Mucosa of stomach (tissue), 1 donor: ENCODE measurements around the gene DCDC2B.
"Not testable (repeated sequence)": the region's sequence is repeated elsewhere in the genome, so short reads cannot be mapped to it uniquely, and the experiment has no call there.

Source experiments
- H3K27me3 ChIP-seq: one replicate; pipeline ENCODE4 v1.7.0; 2013; ENCODE audit warnings: mild to moderate bottlenecking, low read length; ENCODE audit not compliant: control insufficient read depth, insufficient read depth
- H3K36me3 ChIP-seq: one replicate; pipeline ENCODE4 v1.7.0; 2013; ENCODE audit warnings: low read length; ENCODE audit not compliant: control insufficient read depth, insufficient read depth
- H3K4me1 ChIP-seq: one replicate; pipeline ENCODE4 v1.7.0; 2013; ENCODE audit warnings: mild to moderate bottlenecking, low read length; ENCODE audit not compliant: control insufficient read depth, insufficient read depth
- H3K4me3 ChIP-seq: one replicate; pipeline ENCODE4 v1.7.0; 2013; ENCODE audit warnings: low read length
- H3K9ac ChIP-seq: one replicate; pipeline ENCODE4 v1.7.0; 2013; ENCODE audit warnings: mild to moderate bottlenecking, low read length, moderate library complexity
- H3K9me3 ChIP-seq: one replicate; pipeline ENCODE4 v1.7.0; 2013; ENCODE audit warnings: mild to moderate bottlenecking, low read length, moderate library complexity; ENCODE audit not compliant: control insufficient read depth
- donor health status: Pancreatic carcinoma.

Gene DCDC2B

DNA sequence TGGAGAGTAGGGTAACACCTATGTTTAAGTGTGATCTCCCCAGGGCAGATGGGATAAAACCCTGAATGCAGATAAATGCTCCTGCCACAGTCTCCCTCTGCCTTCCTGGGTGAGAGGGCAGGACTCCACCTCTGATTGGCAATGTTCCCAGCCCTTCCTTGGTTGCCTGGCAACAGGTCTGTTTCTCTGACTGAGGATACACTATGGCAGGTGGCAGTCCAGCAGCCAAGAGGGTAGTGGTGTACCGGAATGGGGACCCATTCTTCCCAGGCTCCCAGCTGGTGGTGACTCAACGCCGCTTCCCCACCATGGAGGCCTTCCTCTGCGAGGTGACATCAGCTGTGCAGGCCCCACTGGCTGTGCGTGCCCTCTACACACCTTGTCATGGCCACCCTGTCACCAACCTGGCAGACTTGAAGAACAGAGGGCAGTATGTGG lies at the start of gene DCDC2B:
Gene DCDC2B (plus strand): TSS at position 199 of the 438 bp plus-strand sequence. CDS start 5 bp downstream, at position 204.
- H3K27me3 ChIP-seq: no peaks in the 10 kb centered on the region
- H3K36me3 ChIP-seq: no peaks in the 10 kb centered on the region
- no peaks in the 10 kb centered on the region for H3K9me3 ChIP-seq
- H3K4me3 ChIP-seq: no peak within 1 kb of the TSS
- peaks cover 31% of the 10 kb centered on the region for H3K4me1 ChIP-seq
- no peak within 1 kb of the TSS for H3K9ac ChIP-seq

DNA sequence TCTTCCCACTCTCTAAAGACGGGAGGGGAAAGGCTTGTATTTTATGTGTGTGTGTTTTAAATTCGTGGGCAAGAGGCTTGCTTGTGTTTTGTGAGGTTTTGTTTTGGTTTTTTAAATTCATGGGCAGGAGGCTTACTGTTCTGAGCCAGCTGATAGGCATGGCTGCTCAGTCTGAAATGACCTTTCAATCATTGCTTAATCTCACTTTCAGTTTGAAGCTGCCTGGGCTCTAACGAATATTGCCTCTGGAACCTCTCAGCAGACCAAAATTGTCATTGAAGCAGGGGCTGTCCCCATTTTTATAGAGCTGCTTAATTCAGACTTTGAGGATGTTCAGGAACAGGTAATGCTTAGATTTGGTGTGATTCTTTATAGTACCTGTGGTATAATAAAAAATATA lies 49.7 kb upstream of the DCDC2B start:
- Histone ChIP-seq H3K4me3 (no peak overlapping the region), H3K27me3 (no peaks in the 10 kb centered on the region), H3K36me3 (peaks cover 8% of the 10 kb centered on the region), H3K9ac (no peak overlapping the region), H3K9me3 (no peaks in the 10 kb centered on the region), H3K4me1 (peaks cover 5% of the 10 kb centered on the region)

DNA sequence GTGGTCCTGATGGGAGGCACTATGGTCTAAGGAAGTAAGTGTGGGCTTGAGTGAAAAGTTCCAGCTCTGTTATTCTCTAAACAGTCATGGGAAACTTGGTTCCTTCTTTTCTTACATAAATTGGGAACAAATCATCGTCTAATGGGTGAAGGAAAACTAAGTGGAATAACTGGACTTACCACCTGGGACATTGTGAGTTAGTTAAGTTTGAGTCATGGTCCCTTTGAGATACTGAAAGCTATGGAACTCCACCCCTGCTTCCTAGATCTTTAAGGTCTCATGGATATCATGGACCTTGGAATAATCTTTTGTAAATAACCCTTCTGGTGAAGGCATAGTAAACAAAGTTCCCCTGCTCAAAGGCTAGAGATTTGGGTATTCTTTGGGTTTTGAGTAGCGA lies 45.5 kb upstream of the DCDC2B start:
- Histone ChIP-seq H3K4me1 (peaks cover 5% of the 10 kb centered on the region), H3K27me3 (no peaks in the 10 kb centered on the region), H3K36me3 (peaks cover 12% of the 10 kb centered on the region), H3K4me3 (no peak overlapping the region), H3K9ac (no peak overlapping the region), H3K9me3 (no peaks in the 10 kb centered on the region)

DNA sequence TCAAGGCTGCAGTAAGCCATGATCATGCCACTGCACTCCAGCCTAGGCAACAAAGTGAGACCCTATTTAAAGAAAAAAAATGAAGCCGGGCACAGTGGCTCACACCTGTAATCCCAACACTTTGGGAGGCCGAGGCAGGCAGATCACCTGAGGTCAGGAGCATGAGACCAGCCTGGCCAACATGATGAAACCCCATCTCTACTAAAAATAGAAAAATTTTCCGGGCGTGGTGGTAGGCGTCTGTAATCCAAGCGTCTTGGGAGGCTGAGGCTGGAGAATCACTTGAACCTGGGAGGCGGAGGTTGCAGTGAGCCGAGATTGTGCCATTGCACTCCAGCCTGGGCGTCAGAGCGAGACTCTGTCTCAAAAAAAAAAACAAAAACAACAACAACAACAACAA lies 43.3 kb upstream of the DCDC2B start:
- not testable (repeated sequence) for H3K4me1 ChIP-seq, H3K4me3 ChIP-seq, H3K9me3 ChIP-seq, H3K9ac ChIP-seq, H3K27me3 ChIP-seq
- peaks cover 22% of the 10 kb centered on the region for H3K36me3 ChIP-seq

DNA sequence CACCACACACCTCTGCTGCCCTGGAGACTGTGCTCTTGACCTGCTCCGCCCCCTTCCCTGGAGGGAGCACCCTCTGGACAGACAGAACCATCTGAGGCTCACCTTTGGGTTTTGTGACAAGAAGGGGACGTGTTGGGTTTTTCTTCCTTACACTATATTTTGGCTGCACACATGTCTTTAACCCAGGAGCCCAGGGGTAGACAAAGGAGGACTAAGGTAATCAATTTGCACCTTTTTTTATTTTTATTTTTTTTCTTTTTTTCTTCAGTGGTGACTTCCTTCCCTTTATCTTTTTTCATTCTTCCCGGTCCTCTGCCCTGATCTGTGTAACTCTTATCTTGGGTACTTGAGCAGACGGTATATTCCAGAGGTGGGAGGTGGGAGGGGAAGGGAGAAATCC lies 37.9 kb upstream of the DCDC2B start:
- Histone ChIP-seq H3K9me3 (no peaks in the 10 kb centered on the region), H3K27me3 (no peaks in the 10 kb centered on the region), H3K36me3 (peaks cover 17% of the 10 kb centered on the region), H3K4me1 (no peaks in the 10 kb centered on the region), H3K9ac (no peak overlapping the region), H3K4me3 (no peak overlapping the region)

DNA sequence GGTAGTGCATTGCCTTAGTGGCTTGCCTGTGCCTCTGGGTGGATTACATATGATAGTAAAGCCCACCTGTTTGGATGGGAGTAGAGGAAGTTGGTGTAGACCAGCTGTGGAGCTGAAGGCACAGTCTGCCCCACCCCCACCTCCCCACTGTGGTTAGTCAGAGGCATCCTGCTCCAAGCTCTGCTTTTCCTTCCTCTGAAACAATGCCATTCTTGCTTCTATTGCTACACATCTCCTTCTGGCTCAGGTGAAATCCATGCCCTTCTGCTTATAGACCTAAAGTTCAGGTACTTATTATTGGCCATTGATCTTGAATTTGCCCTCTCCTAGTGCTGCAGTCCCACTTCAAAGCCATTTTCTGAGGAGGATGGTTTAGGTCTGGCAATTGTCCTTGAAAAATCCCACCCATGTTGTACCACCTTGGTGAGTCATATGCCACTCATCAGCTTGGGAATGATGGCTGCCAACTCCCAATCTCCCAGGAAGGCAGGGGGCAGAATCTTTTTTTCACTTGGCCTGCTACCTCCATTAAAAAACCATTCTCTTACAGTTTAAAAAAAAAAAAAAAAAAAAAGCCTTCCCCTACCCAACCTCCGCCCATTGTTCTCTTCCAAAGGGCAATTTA lies 36.2 kb upstream of the DCDC2B start:
- Histone ChIP-seq H3K4me1 (no peaks in the 10 kb centered on the region), H3K27me3 (no peaks in the 10 kb centered on the region), H3K9ac (no peak overlapping the region), H3K4me3 (no peak overlapping the region), H3K9me3 (no peaks in the 10 kb centered on the region), H3K36me3 (peaks cover 13% of the 10 kb centered on the region)

DNA sequence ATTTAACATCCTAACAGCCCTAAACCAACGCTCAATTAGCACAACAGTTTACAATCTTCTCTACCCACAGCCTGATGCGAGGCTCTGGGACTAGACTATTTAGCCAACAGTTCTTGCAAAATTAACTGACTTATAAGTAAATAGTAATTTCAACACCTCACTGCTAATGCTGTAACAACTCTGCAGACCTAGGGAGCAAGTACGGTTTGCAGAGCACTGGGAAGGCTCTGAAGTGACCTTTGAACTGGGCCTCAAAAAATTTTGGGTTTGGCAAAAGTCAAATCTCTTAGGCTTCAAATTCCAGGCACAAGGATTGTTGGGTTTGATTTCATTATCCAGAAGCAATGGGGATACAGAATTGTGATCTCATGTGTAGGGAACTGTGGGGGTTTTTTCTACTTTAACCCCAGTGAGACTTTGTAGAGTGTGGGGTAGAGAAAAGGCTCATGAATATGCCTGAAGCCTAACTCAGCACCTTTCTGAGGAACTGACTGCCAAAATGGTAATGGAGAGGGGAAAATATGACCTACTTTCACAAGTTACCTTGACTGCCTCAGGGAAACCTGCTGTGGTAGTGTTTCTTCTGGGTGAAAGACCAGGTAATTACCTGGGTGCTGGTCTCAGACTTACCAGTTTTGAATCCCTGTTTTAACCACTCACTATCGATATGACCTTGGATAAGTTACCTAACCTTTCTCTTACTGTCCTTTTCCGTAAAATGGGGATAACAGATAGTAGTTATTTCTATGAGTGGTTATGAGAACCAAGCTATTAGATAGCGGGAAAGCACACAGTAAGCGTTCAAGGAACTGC lies 30.3 kb upstream of the DCDC2B start:
- Histone ChIP-seq H3K4me3 (peak overlapping the region; percentile 61), H3K9me3 (no peaks in the 10 kb centered on the region), H3K36me3 (no peaks in the 10 kb centered on the region), H3K4me1 (peaks cover 26% of the 10 kb centered on the region), H3K27me3 (no peaks in the 10 kb centered on the region), H3K9ac (peak overlapping the region; percentile 93)

DNA sequence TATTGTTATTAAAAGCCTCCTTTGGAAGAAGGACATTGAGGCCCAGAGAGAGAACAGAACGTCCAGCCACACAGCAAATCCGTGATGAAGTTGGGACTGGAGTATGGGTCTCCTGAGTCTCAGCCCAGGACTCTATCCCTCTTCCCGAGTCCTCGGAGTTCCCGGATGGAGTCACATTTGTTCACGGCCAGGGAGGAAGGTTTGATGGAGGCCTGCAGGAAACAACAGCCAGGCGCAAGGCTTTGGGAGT lies 29.8 kb upstream of the DCDC2B start:
- no peaks in the 10 kb centered on the region for H3K36me3 ChIP-seq
- peak overlapping the region; percentile 93 for H3K9ac ChIP-seq
- H3K27me3 ChIP-seq: no peaks in the 10 kb centered on the region
- H3K4me1 ChIP-seq: peaks cover 26% of the 10 kb centered on the region
- H3K4me3 ChIP-seq: peak overlapping the region; percentile 61
- no peaks in the 10 kb centered on the region for H3K9me3 ChIP-seq

DNA sequence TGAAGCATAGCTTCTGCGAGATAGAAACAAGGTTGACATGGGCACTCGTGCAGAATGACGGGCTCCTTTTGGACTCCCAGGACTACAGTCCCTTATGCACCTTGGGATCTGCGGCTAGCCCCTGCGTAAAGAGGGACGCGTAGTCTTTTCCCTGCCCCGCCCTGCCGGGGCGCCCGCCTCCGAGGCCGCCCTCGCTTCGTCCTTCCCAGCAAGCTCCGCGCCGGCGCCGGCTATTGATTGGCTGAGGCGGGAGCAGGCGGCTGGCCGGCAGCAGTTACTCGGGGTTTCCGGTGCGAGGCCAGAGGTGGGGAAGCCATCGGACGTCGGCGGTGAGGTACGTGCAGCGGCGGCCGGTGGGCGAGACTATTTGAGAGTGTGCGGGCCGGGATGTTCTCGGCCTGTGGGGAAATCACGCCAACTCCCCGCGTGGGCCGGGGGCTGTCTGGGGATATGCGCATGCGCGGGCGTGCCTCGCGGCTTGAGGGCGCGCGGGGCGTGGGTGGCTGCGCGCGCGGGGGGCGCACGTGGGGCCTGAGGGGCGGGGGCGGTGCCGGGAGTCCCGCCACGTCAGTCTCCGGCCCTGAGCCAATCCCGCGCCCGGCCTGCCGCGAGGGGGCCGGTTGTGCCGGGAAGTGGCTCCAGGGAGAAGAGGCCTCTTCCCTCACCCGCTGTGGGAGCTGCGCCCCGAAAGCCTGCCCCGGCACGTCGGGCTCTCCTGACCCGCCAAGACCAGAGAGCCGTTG lies 29.3 kb upstream of the DCDC2B start, which contains the start of gene TXLNA:
Gene TXLNA (plus strand): TSS at position 233 of the 743 bp plus-strand sequence. CDS start 671 bp downstream, outside the sequence.
- Histone ChIP-seq H3K27me3 (no peaks in the 10 kb centered on the region), H3K4me1 (peaks cover 26% of the 10 kb centered on the region), H3K9me3 (no peaks in the 10 kb centered on the region), H3K9ac (peak within 1 kb of the TSS; percentile 93), H3K4me3 (peak within 1 kb of the TSS; percentile 61), H3K36me3 (no peaks in the 10 kb centered on the region)

DNA sequence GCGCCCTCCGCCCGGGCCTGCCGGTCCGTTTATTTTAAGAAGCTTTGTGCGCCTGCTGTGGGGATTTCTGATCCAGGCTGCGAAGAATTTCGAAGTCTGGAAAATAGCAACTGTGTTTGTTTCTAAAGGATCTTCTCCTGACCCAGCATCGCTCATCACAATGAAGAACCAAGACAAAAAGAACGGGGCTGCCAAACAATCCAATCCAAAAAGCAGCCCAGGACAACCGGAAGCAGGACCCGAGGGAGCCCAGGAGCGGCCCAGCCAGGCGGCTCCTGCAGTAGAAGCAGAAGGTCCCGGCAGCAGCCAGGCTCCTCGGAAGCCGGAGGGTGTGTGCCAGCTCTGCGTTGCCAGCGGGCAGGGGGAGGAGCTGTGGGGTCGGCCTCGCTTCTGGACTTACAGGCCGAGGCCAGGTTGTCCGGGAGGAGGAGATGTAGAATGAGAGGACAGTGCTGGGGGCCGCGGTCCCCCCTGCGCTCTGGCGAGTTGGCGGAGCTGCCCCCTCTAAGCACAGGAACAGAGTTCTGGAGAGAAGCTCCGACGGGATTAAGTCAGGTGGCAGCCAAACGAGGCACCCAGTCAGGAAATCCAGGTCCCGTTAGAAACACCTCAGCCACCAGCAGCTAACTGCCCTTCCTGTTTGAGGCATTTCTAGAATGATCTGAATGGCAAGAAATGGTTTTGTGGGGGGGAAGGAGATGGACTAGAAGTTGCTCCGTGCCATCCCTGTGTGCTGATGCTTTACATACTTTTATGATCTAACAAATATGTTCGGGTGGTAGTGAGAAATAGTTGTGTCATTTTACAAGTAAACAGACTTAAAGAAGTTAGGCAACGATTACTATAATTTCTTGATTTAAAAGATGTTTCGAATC lies 28.5 kb upstream of the DCDC2B start:
- Histone ChIP-seq H3K9ac (peak overlapping the region; percentile 93), H3K9me3 (no peaks in the 10 kb centered on the region), H3K4me3 (peak overlapping the region; percentile 61), H3K27me3 (no peaks in the 10 kb centered on the region), H3K4me1 (peaks cover 26% of the 10 kb centered on the region), H3K36me3 (no peaks in the 10 kb centered on the region)

DNA sequence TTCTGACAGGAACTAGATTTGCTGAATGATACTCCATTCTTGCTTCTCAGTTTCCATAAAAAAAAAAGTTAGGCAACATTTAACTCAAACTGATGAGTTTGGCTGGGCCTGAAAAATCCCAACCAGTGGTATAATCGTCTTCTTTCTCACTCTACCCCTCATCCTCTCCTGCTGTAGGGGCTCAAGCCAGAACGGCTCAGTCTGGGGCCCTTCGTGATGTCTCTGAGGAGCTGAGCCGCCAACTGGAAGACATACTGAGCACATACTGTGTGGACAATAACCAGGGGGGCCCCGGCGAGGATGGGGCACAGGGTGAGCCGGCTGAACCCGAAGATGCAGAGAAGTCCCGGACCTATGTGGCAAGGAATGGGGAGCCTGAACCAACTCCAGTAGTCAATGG lies 27.8 kb upstream of the DCDC2B start:
- no peaks in the 10 kb centered on the region for H3K36me3 ChIP-seq
- H3K9ac ChIP-seq: peak overlapping the region; percentile 93
- H3K9me3 ChIP-seq: no peaks in the 10 kb centered on the region
- peak overlapping the region; percentile 61 for H3K4me3 ChIP-seq
- peaks cover 26% of the 10 kb centered on the region for H3K4me1 ChIP-seq
- no peaks in the 10 kb centered on the region for H3K27me3 ChIP-seq
